Tibial nerve (tissue), 4 donors: ENCODE measurements around the gene TMEM178B. TPM values are rescaled to one million over a fixed set of nuclear protein-coding genes. Genes with fewer than 3 reads are reported as not detected.

ENCODE experiments used
- DNase-seq, 2 donors: peaks; one replicate each; pipeline ENCODE4 v3.0.0-alpha.2; 2019; ENCODE audit warnings: low spot score in 2 of 2
- H3K27ac ChIP-seq, 4 donors: fragments of 200-600 bp; sonication (generic) in 3 of 4; one replicate each; pipeline ENCODE4 v1.5.1; 2017 to 2019; ENCODE audit warnings: mild to moderate bottlenecking in 1 of 4
- H3K27me3 ChIP-seq, 2 donors: fragments of 200-600 bp; sonication (generic) in 1 of 2; one replicate each; pipeline versions ENCODE4 v1.5.1 to v1.6.0; 2017 to 2019
- H3K36me3 ChIP-seq, 3 donors: fragments of 200-600 bp; sonication (generic); one replicate each; pipeline ENCODE4 v1.5.1; 2018 to 2019
- H3K4me1 ChIP-seq, 4 donors: fragments of 200-600 bp; sonication (generic) in 3 of 4; one replicate each; pipeline ENCODE4 v1.5.1; 2017 to 2019
- H3K4me3 ChIP-seq, 4 donors: fragments of 200-600 bp; sonication (generic) in 3 of 4; one replicate each; pipeline ENCODE4 v1.5.1; 2017 to 2019; ENCODE audit warnings: mild to moderate bottlenecking in 1 of 4, moderate library complexity in 1 of 4
- H3K9me3 ChIP-seq, 4 donors: fragments of 200-600 bp; sonication (generic) in 3 of 4; one replicate each; pipeline ENCODE4 v1.5.1; 2017 to 2019
- CTCF ChIP-seq, 5 experiments: fragments of 200-600 bp in 3 of 5; fragments of 450-650 bp in 2 of 5; sonication (generic) in 3 of 5; IDR thresholded peaks; one replicate each; pipeline ENCODE4 v1.5.1; 2016 to 2019; ENCODE audit warnings: antibody characterized with exemption in 5 of 5, mild to moderate bottlenecking in 3 of 5, moderate library complexity in 2 of 5
- EP300 ChIP-seq, 2 donors: sonication (generic); formaldehyde crosslinking; IDR thresholded peaks; one replicate each; pipeline ENCODE4 v1.6.1; 2017; ENCODE audit warnings: antibody characterized with exemption in 2 of 2, mild to moderate bottlenecking in 1 of 2
- POLR2A ChIP-seq, 2 donors: fragments of 450-650 bp; IDR thresholded peaks; one replicate each; pipeline ENCODE4 v1.6.1; 2017; ENCODE audit warnings: antibody characterized with exemption in 2 of 2, mild to moderate bottlenecking in 2 of 2, moderate library complexity in 2 of 2
- WGBS, 2 donors: methylation state at CpG; one replicate each; pipeline ENCODE4 v1.1.5; 2018; 5-methylcytosine and 5-hydroxymethylcytosine counted together
- total RNA-seq, 4 donors: library from RNA; depleted of rRNA; stranded (reverse); fragments of >200 nt; gene quantifications; one replicate each; pipeline ENCODE4 v1.1.0, GENCODE V29; 2016

TMEM178B gene
- total RNA-seq, 4 donors from 2014 or later: 0.30 to 0.78 (median 0.53) TPM

- no peaks in the 10 kb centered on the region for H3K9me3 ChIP-seq
- no peaks in the 10 kb centered on the region for H3K27me3 ChIP-seq
- WGBS, 2 donors: 13 to 22% methylated on average over 6 of the region's 6 CpGs
- no peaks in the 10 kb centered on the region for H3K36me3 ChIP-seq
- peak in 1 of 2 donors; percentile 20 for TF ChIP-seq EP300 (IDR thresholded peaks at IDR 0.05)
- no peak for TF ChIP-seq POLR2A (IDR thresholded peaks at IDR 0.05)
- no peak for TF ChIP-seq CTCF (IDR thresholded peaks at IDR 0.05)
- H3K4me1 ChIP-seq: peaks cover 0 to 21% (median 0%) of the 10 kb centered on the region in 4 donors
- no peak overlapping the region for H3K4me3 ChIP-seq
- H3K27ac ChIP-seq: no peak overlapping the region
- DNase-seq: no peak
Measured at GRCh38 chr7:141366091-141366621, 292.3 kb downstream of the TMEM178B start.

- TF ChIP-seq EP300 (IDR thresholded peaks at IDR 0.05): no peak
- no peak for TF ChIP-seq POLR2A (IDR thresholded peaks at IDR 0.05)
- no peak for TF ChIP-seq CTCF (IDR thresholded peaks at IDR 0.05)
- peaks cover 0 to 15% (median 0%) of the 10 kb centered on the region in 4 donors for H3K4me1 ChIP-seq
- 57 to 68% methylated on average over 4 of the region's 4 CpGs for WGBS, 2 donors
- H3K9me3 ChIP-seq: no peaks in the 10 kb centered on the region
- H3K27ac ChIP-seq: no peak overlapping the region
- H3K27me3 ChIP-seq: no peaks in the 10 kb centered on the region
- H3K4me3 ChIP-seq: no peak overlapping the region
- no peaks in the 10 kb centered on the region for H3K36me3 ChIP-seq
- DNase-seq: no peak
Measured at GRCh38 chr7:141369422-141369821, 295.6 kb downstream of the TMEM178B start.

- 77% methylated on average over 5 of the region's 5 CpGs for WGBS, 2 donors
Measured at GRCh38 chr7:141370178-141370577, 296.3 kb downstream of the TMEM178B start.

GRCh38 chr7:141370650-141371049, 296.8 kb downstream of the TMEM178B start:
- H3K9me3 ChIP-seq: peaks cover 0 to under 1% (median 0%) of the 10 kb centered on the region in 4 donors
- peaks cover 0 to 15% (median 0%) of the 10 kb centered on the region in 4 donors for H3K4me1 ChIP-seq
- TF ChIP-seq CTCF (IDR thresholded peaks at IDR 0.05) (no peak), POLR2A (IDR thresholded peaks at IDR 0.05) (no peak), EP300 (IDR thresholded peaks at IDR 0.05) (no peak)
- no peak for DNase-seq
- no peak overlapping the region for H3K27ac ChIP-seq
- no peak overlapping the region for H3K4me3 ChIP-seq
- WGBS, 2 donors: 93 to 94% methylated on average over 5 of the region's 5 CpGs
- no peaks in the 10 kb centered on the region for H3K27me3 ChIP-seq
- no peaks in the 10 kb centered on the region for H3K36me3 ChIP-seq

More at GRCh38 chr7:141370178-141370577, 296.3 kb downstream of the TMEM178B start:
- TF ChIP-seq POLR2A (IDR thresholded peaks at IDR 0.05) (no peak), EP300 (IDR thresholded peaks at IDR 0.05) (no peak), CTCF (IDR thresholded peaks at IDR 0.05) (no peak)
- no peaks in the 10 kb centered on the region for H3K9me3 ChIP-seq
- H3K27ac ChIP-seq: no peak overlapping the region
- peaks cover 0 to 15% (median 0%) of the 10 kb centered on the region in 4 donors for H3K4me1 ChIP-seq
- no peak for DNase-seq
- no peaks in the 10 kb centered on the region for H3K27me3 ChIP-seq
- H3K4me3 ChIP-seq: no peak overlapping the region
- H3K36me3 ChIP-seq: no peaks in the 10 kb centered on the region

- no peak for TF ChIP-seq CTCF (IDR thresholded peaks at IDR 0.05)
- no peak for TF ChIP-seq POLR2A (IDR thresholded peaks at IDR 0.05)
- TF ChIP-seq EP300 (IDR thresholded peaks at IDR 0.05): no peak
Measured at GRCh38 chr7:141374425-141374824, 300.6 kb downstream of the TMEM178B start.

More at GRCh38 chr7:141374425-141374824, 300.6 kb downstream of the TMEM178B start:
- Histone ChIP-seq H3K4me1 (no peaks in the 10 kb centered on the region), H3K4me3 (no peak overlapping the region), H3K36me3 (no peaks in the 10 kb centered on the region), H3K27me3 (no peaks in the 10 kb centered on the region), H3K9me3 (peaks cover 0 to 10% (median 0%) of the 10 kb centered on the region in 4 donors), H3K27ac (no peak overlapping the region)
- 94 to 96% methylated on average over 9 of the region's 9 CpGs for WGBS, 2 donors
- no peak for DNase-seq
